ENCODE measurements around the gene ANTXR2.
A peak's percentile ranks its signal among the peaks of the same experiment; 100 is the strongest.

The ANTXR2 gene

GRCh38 chr4:79917246-79917645 is 155.8 kb downstream of the ANTXR2 start:
- TF ChIP-seq, protein P1, sequence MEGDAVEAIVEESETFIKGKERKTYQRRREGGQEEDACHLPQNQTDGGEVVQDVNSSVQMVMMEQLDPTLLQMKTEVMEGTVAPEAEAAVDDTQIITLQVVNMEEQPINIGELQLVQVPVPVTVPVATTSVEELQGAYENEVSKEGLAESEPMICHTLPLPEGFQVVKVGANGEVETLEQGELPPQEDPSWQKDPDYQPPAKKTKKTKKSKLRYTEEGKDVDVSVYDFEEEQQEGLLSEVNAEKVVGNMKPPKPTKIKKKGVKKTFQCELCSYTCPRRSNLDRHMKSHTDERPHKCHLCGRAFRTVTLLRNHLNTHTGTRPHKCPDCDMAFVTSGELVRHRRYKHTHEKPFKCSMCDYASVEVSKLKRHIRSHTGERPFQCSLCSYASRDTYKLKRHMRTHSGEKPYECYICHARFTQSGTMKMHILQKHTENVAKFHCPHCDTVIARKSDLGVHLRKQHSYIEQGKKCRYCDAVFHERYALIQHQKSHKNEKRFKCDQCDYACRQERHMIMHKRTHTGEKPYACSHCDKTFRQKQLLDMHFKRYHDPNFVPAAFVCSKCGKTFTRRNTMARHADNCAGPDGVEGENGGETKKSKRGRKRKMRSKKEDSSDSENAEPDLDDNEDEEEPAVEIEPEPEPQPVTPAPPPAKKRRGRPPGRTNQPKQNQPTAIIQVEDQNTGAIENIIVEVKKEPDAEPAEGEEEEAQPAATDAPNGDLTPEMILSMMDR (IDR thresholded peaks at IDR 0.05; ENCODE audit: low read depth, low read length), result peak; percentile 56

DNA sequence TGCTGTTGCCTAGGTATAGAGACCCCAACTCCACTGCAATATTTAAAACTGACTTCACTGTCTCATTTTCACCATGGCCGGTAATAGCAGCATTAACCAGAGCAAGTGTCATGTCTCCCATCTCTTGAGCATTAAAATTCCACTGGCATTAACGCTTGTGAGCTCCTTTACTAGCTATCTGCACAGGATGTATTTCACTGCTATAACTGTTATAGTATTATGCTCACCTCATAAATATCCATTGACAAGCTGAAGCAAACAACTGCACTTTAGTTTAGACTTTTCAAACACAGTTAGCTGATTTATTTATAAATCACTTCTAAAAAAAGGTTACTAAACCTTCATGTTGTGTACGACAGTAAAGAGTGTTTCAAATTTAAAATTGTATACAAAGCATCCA is 157.8 kb downstream of the ANTXR2 start:
- TF ChIP-seq, protein P1 (IDR thresholded peaks at IDR 0.05; ENCODE audit: low read depth, low read length), result no peak
- no peak for DNase-seq (ENCODE audit: extremely low read depth, low read depth)

More at GRCh38 chr4:79917246-79917645, 155.8 kb downstream of the ANTXR2 start:
- DNase-seq (ENCODE audit: extremely low read depth, low read depth), result no peak

GRCh38 chr4:79913581-79913980 is 159.4 kb downstream of the ANTXR2 start:
- no peak for DNase-seq (ENCODE audit: extremely low read depth, low read depth)
- TF ChIP-seq, protein P1 (IDR thresholded peaks at IDR 0.05; ENCODE audit: low read depth, low read length), result no peak

DNA sequence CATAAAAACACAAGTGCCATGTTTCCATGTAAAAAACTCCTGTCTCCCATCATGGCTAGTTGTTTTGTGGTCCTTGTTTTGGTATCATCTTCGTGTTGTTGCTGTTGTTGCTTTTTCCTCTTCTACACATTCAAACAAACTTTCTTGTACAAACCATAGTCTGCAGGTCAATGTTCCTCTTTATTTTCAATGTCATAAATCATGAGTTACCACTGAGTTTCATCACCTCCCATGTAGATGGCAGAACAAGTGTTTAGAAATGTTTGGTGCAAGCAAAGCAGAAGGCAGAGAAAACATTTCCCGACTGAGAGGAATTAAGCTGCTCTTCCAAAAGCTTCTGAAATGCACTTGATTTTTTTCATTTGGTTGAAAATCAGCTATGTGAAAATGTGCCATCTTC is 166.0 kb downstream of the ANTXR2 start:
- TF ChIP-seq, protein P1 (IDR thresholded peaks at IDR 0.05; ENCODE audit: low read depth, low read length), result no peak
- no peak for DNase-seq (ENCODE audit: extremely low read depth, low read depth)

- no peak for DNase-seq (ENCODE audit: extremely low read depth, low read depth)
- TF ChIP-seq, protein P1 (IDR thresholded peaks at IDR 0.05; ENCODE audit: low read depth, low read length), result no peak
These were observed 166.7 kb downstream of the ANTXR2 start for GRCh38 chr4:79906303-79906702.

GRCh38 chr4:79905212-79905611 is 167.8 kb downstream of the ANTXR2 start:
- no peak for DNase-seq (ENCODE audit: extremely low read depth, low read depth)
- TF ChIP-seq, protein P1 (IDR thresholded peaks at IDR 0.05; ENCODE audit: low read depth, low read length), result no peak

- TF ChIP-seq, protein P1 (IDR thresholded peaks at IDR 0.05; ENCODE audit: low read depth, low read length), result no peak
- DNase-seq (ENCODE audit: extremely low read depth, low read depth), result no peak
These were observed 168.7 kb downstream of the ANTXR2 start for GRCh38 chr4:79904331-79904730.
